Measurements from ENCODE around the gene NPC1. TPM values are rescaled to one million over a fixed set of nuclear protein-coding genes. Genes with fewer than 3 reads are reported as not detected.

Gene NPC1
- total RNA-seq, 1 donor from 2014 or later: 40.1 TPM

DNA sequence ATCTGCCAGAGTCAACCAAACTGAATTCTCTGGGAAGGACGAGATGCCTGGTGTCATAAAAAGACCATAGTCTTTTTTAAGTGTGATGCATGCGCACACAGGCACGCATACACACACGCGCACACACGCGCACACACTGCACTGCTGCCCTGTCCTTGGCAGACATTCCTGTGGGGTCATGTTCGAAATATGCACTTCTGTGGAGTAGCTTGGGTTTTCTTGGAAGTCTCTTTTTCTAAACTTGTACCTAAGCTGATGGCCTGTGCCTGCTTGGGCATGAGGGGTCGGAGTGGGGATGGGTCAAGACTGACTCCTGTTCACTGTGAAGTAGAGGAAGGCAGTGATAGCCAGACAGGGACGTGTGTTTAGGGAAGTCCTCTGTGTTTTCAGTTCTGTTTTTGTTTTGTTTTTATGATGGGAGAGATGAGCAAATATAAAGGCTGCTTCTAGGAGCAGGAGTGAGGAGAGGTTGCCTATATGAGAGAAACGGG is 87.0 kb downstream of the NPC1 start:
- TF ChIP-seq, protein P1, sequence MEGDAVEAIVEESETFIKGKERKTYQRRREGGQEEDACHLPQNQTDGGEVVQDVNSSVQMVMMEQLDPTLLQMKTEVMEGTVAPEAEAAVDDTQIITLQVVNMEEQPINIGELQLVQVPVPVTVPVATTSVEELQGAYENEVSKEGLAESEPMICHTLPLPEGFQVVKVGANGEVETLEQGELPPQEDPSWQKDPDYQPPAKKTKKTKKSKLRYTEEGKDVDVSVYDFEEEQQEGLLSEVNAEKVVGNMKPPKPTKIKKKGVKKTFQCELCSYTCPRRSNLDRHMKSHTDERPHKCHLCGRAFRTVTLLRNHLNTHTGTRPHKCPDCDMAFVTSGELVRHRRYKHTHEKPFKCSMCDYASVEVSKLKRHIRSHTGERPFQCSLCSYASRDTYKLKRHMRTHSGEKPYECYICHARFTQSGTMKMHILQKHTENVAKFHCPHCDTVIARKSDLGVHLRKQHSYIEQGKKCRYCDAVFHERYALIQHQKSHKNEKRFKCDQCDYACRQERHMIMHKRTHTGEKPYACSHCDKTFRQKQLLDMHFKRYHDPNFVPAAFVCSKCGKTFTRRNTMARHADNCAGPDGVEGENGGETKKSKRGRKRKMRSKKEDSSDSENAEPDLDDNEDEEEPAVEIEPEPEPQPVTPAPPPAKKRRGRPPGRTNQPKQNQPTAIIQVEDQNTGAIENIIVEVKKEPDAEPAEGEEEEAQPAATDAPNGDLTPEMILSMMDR (IDR thresholded peaks at IDR 0.05): no peak
- Mint-ChIP-seq H3K4me1 (ENCODE audit: unreplicated experiment) (peaks cover 13% of the 10 kb centered on the region), H3K4me3 (ENCODE audit: unreplicated experiment) (no peak overlapping the region), H3K9me3 (ENCODE audit: unreplicated experiment) (no peaks in the 10 kb centered on the region), H3K27ac (ENCODE audit: unreplicated experiment) (no peak overlapping the region), H3K27me3 (ENCODE audit: unreplicated experiment) (no peaks in the 10 kb centered on the region), H3K36me3 (ENCODE audit: unreplicated experiment) (no peaks in the 10 kb centered on the region)
- no peak for DNase-seq (ENCODE audit: extremely low spot score, unreplicated experiment)

DNA sequence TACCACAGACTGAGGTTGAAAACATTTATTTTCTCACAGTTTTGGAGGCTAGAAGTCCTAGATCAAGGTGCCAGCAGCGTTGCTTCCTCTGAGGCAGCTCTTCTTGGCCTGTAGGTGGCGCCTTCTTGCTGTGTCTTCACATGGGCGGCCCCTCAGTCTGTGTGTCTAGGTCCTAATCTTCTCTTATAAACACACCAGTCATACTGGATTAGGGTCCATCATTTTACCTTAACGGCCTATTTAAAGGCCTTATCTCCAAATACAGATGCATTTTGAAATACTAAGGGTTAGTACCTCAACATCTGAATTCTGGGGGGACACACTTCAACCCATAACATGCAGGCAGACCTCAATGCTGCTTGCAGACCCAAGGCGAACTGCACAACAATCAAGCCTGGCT is 87.4 kb downstream of the NPC1 start:
- no peak overlapping the region for H3K4me3 Mint-ChIP-seq (ENCODE audit: unreplicated experiment)
- no peaks in the 10 kb centered on the region for H3K9me3 Mint-ChIP-seq (ENCODE audit: unreplicated experiment)
- TF ChIP-seq, protein P1 (IDR thresholded peaks at IDR 0.05): peak; percentile 79
- no peaks in the 10 kb centered on the region for H3K27me3 Mint-ChIP-seq (ENCODE audit: unreplicated experiment)
- H3K27ac Mint-ChIP-seq (ENCODE audit: unreplicated experiment): no peak overlapping the region
- no peaks in the 10 kb centered on the region for H3K36me3 Mint-ChIP-seq (ENCODE audit: unreplicated experiment)
- H3K4me1 Mint-ChIP-seq (ENCODE audit: unreplicated experiment): peaks cover 9% of the 10 kb centered on the region
- DNase-seq (ENCODE audit: extremely low spot score, unreplicated experiment): no peak

DNA sequence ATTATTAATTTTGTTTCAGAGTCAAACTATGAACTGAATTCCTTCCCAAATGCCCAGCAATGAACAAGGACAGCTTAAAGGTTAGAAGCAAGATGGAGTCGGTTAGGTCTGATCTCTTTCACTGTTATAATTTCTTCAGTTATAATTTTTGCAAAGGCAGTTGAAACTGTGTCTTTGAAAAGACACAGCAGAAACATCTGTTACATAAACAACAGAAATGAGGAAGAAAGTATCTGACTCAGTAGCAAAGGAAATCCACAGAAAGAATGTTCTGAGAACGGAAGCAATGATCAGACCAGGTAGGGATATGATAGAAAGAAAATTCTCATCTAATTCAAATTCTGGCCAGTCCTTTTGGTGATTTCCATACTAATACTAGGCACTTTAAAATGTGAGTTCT is 88.2 kb downstream of the NPC1 start:
- Mint-ChIP-seq H3K27ac (ENCODE audit: unreplicated experiment) (no peak overlapping the region), H3K4me1 (ENCODE audit: unreplicated experiment) (peaks cover 9% of the 10 kb centered on the region), H3K27me3 (ENCODE audit: unreplicated experiment) (no peaks in the 10 kb centered on the region), H3K36me3 (ENCODE audit: unreplicated experiment) (no peaks in the 10 kb centered on the region), H3K9me3 (ENCODE audit: unreplicated experiment) (no peaks in the 10 kb centered on the region), H3K4me3 (ENCODE audit: unreplicated experiment) (no peak overlapping the region)
- DNase-seq (ENCODE audit: extremely low spot score, unreplicated experiment): no peak
- TF ChIP-seq, protein P1 (IDR thresholded peaks at IDR 0.05): no peak

DNA sequence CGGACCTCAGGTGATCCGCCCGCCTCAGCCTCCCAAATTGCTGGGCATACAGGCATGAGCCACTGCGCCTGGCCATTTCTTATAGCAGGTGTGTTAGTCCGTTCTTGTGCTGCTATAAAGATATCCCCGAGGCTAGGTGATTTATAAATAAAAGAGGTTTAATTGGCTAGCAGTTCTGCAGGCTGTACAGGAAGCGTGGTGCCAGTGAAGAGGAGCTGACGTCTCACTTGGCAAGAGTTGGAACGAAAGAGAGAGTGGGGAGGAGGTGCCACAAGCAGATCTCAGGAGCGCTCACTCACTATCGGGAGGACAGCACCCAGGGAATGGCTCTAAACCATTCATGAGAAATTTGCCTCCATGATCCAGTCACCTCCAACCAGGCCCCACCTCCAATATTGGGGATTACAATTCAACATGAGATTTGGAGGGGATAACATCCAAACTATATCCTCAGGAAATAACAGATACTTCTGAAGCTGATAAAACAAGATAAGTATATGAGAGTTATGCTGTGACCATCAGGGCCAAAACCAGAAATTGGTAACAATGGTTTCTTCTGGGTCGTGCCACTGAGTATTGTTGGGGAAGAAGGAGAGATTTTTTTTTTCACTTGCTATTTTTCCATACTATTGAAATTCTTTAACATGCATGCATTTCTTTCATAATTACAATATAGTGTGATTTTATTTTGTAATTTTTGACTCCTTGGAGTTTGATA is 90.4 kb downstream of the NPC1 start:
- no peaks in the 10 kb centered on the region for H3K27me3 Mint-ChIP-seq (ENCODE audit: unreplicated experiment)
- no peak for DNase-seq (ENCODE audit: extremely low spot score, unreplicated experiment)
- TF ChIP-seq, protein P1 (IDR thresholded peaks at IDR 0.05): no peak
- H3K27ac Mint-ChIP-seq (ENCODE audit: unreplicated experiment): no peak overlapping the region
- peaks cover 3% of the 10 kb centered on the region for H3K36me3 Mint-ChIP-seq (ENCODE audit: unreplicated experiment)
- no peak overlapping the region for H3K4me3 Mint-ChIP-seq (ENCODE audit: unreplicated experiment)
- no peaks in the 10 kb centered on the region for H3K4me1 Mint-ChIP-seq (ENCODE audit: unreplicated experiment)
- peaks cover 3% of the 10 kb centered on the region for H3K9me3 Mint-ChIP-seq (ENCODE audit: unreplicated experiment)

DNA sequence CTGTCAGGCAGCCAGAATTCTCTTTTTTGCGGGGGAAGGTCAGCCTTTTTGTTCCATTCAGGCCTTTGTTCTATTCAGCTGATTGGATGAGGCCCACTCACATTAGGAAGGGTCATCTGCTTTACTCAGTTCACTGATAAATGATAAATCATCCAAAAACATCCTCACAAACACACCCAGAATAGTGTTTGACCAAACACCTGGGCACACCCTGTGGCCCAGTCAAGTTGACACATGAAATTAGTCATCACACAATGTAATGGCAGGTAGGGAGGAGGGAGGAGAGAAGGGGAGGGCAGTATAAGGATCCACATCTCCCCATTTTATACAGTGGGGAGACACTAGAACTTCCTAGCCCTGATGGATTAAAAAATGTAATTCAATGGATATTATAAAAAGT is 91.3 kb downstream of the NPC1 start:
- no peak for DNase-seq (ENCODE audit: extremely low spot score, unreplicated experiment)
- Mint-ChIP-seq H3K4me1 (ENCODE audit: unreplicated experiment) (no peaks in the 10 kb centered on the region), H3K9me3 (ENCODE audit: unreplicated experiment) (peaks cover 12% of the 10 kb centered on the region), H3K27ac (ENCODE audit: unreplicated experiment) (no peak overlapping the region), H3K36me3 (ENCODE audit: unreplicated experiment) (peaks cover 3% of the 10 kb centered on the region), H3K27me3 (ENCODE audit: unreplicated experiment) (no peaks in the 10 kb centered on the region), H3K4me3 (ENCODE audit: unreplicated experiment) (no peak overlapping the region)
- TF ChIP-seq, protein P1 (IDR thresholded peaks at IDR 0.05): no peak

Measured in osteocyte (in vitro differentiated cells).